Astrocyte of the spinal cord (primary cell): Measurements from ENCODE around the gene SETD5.
A peak's percentile ranks its signal among the peaks of the same experiment; 100 is the strongest.

Experiments
- DNase-seq: peaks from one replicate; pipeline ENCODE4 v3.0.0; 2011; ENCODE audit warnings: low read depth, low spot score
- H3K4me3 ChIP-seq: 2 replicates; pipeline ENCODE4 v1.5.1; 2011; ENCODE audit warnings: low read depth, mild to moderate bottlenecking, low read length, moderate library complexity
- CTCF ChIP-seq: IDR thresholded peaks from 2 replicates; pipeline ENCODE4 v1.5.1; 2012; ENCODE audit warnings: low read depth, mild to moderate bottlenecking, low read length, inconsistent platforms
- in situ Hi-C: cut with HindIII; loops from 2 replicates; pipeline ENCODE4 v1.10.0; 2017; ENCODE audit warnings: low sequenced_read_pairs

Gene SETD5

GRCh38 chr3:9450126-9450525 lies 52.7 kb downstream of the SETD5 start:
- no peak overlapping the region for H3K4me3 ChIP-seq
- DNase-seq, result no peak
- no peak for TF ChIP-seq CTCF
- in situ Hi-C loops, result no loop called here

GRCh38 chr3:9450991-9451390 lies 53.6 kb downstream of the SETD5 start:
- no peak for DNase-seq
- no peak overlapping the region for H3K4me3 ChIP-seq
- in situ Hi-C loops, result no loop called here
- TF ChIP-seq CTCF, result no peak

GRCh38 chr3:9452417-9452816 lies 55.0 kb downstream of the SETD5 start:
- in situ Hi-C loops, result no loop called here
- H3K4me3 ChIP-seq, result no peak overlapping the region
- TF ChIP-seq CTCF, result no peak
- peak; percentile 6 for DNase-seq

- no peak for DNase-seq
- TF ChIP-seq CTCF, result no peak
- no peak overlapping the region for H3K4me3 ChIP-seq
- in situ Hi-C loops, result no loop called here
Observed at GRCh38 chr3:9455596-9456131, 58.2 kb downstream of the SETD5 start.

GRCh38 chr3:9467451-9467850 lies 70.0 kb downstream of the SETD5 start:
- in situ Hi-C loops, result no loop called here
- no peak for TF ChIP-seq CTCF
- H3K4me3 ChIP-seq, result no peak overlapping the region
- no peak for DNase-seq

- DNase-seq, result no peak
- H3K4me3 ChIP-seq, result no peak overlapping the region
- in situ Hi-C loops, result no loop called here
- TF ChIP-seq CTCF, result no peak
Observed at GRCh38 chr3:9468460-9468859, 71.0 kb downstream of the SETD5 start.

GRCh38 chr3:9469986-9470385 lies 72.6 kb downstream of the SETD5 start:
- no peak for TF ChIP-seq CTCF
- in situ Hi-C loops, result no loop called here
- no peak for DNase-seq
- no peak overlapping the region for H3K4me3 ChIP-seq
